WTC11 (cell line): ENCODE measurements around the gene LCLAT1. TPM values are rescaled to one million over a fixed set of nuclear protein-coding genes. Genes with fewer than 3 reads are reported as not detected.

ENCODE experiments used
- ATAC-seq: fragments of 200-7000 bp; cut with Tn5 transposase; 2 replicates; pipeline ENCODE4 v1.10.0; 2021; ENCODE audit warnings: mild to moderate bottlenecking, moderate library complexity
- CTCF ChIA-PET: fragments of 300-600 bp; sonication (Branson Sonifier 250); formaldehyde crosslinking; loops from one replicate; lab custom pipeline; 2021; ENCODE audit warnings: antibody characterized with exemption; lab: Charles Lee
- POLR2A ChIA-PET: fragments of 350-600 bp; sonication (Branson Sonifier 250); formaldehyde crosslinking; loops from one replicate; lab custom pipeline; 2021; ENCODE audit warnings: antibody characterized with exemption; lab: Charles Lee
- DNase-seq: peaks from one replicate; pipeline ENCODE4 v3.0.0; 2021; ENCODE audit warnings: low spot score
- H3K27ac Mint-ChIP-seq: 2 replicates; pipeline ENCODE4 v1.8.0; 2021; ENCODE audit warnings: mixed read lengths
- H3K27me3 Mint-ChIP-seq: 2 replicates; pipeline ENCODE4 v1.8.0; 2021; ENCODE audit warnings: low read depth, mild to moderate bottlenecking, moderate library complexity, mixed read lengths
- H3K36me3 Mint-ChIP-seq: 2 replicates; pipeline ENCODE4 v1.8.0; 2021; ENCODE audit warnings: mixed read lengths
- H3K4me1 Mint-ChIP-seq: 2 replicates; pipeline ENCODE4 v1.8.0; 2022; ENCODE audit warnings: mixed read lengths
- H3K4me3 Mint-ChIP-seq: 2 replicates; pipeline ENCODE4 v1.8.0; 2021; ENCODE audit warnings: mild to moderate bottlenecking, moderate library complexity, mixed read lengths
- H3K9me3 Mint-ChIP-seq: 2 replicates; pipeline ENCODE4 v1.8.0; 2021; ENCODE audit warnings: mixed read lengths
- AFF4 ChIP-seq: sonication (generic); formaldehyde crosslinking; IDR thresholded peaks from 2 replicates; pipeline ENCODE4 v1.8.1; 2023; ENCODE audit warnings: mild to moderate bottlenecking, missing genetic modification reagents, borderline replicate concordance
- CBFB ChIP-seq: sonication (generic); formaldehyde crosslinking; IDR thresholded peaks from 2 replicates; pipeline ENCODE4 v1.8.1; 2022; ENCODE audit warnings: mild to moderate bottlenecking, low read depth, missing genetic modification reagents
- CDX4 ChIP-seq: fragments of 250-450 bp; sonication (Bioruptor Pico); IDR thresholded peaks from 2 replicates; pipeline ENCODE4 v1.9.0; 2021; ENCODE audit warnings: moderate library complexity, mild to moderate bottlenecking, inconsistent platforms, borderline replicate concordance
- CREM ChIP-seq: sonication (generic); formaldehyde crosslinking; IDR thresholded peaks from 2 replicates; pipeline ENCODE4 v1.8.1; 2022; ENCODE audit warnings: mild to moderate bottlenecking, missing genetic modification reagents, moderate library complexity
- E2F4 ChIP-seq: sonication (generic); formaldehyde crosslinking; IDR thresholded peaks from 2 replicates; pipeline ENCODE4 v1.8.1; 2022; ENCODE audit warnings: low read depth, mild to moderate bottlenecking, moderate library complexity, missing genetic modification reagents, borderline replicate concordance
- EMX1 ChIP-seq: fragments of 250-450 bp; sonication (Bioruptor Pico); IDR thresholded peaks from 2 replicates; pipeline ENCODE4 v1.8.0; 2021; ENCODE audit warnings: mild to moderate bottlenecking
- ETV6 ChIP-seq: sonication (generic); formaldehyde crosslinking; IDR thresholded peaks from 2 replicates; pipeline ENCODE4 v1.8.1; 2022; ENCODE audit warnings: mild to moderate bottlenecking, missing genetic modification reagents
- HMGA2 ChIP-seq: fragments of 250-450 bp; sonication (Bioruptor Pico); IDR thresholded peaks from 2 replicates; pipeline ENCODE4 v1.4.0; 2021; ENCODE audit warnings: mild to moderate bottlenecking, moderate library complexity
- IRF2 ChIP-seq: sonication (generic); formaldehyde crosslinking; IDR thresholded peaks from 2 replicates; pipeline ENCODE4 v1.8.0; 2022; ENCODE audit warnings: low read depth, missing genetic modification reagents, borderline replicate concordance
- KAT7 ChIP-seq: sonication (generic); formaldehyde crosslinking; IDR thresholded peaks from 2 replicates; pipeline ENCODE4 v1.8.1; 2023; ENCODE audit warnings: missing genetic modification reagents, mild to moderate bottlenecking, borderline replicate concordance
- MLX ChIP-seq: sonication (generic); formaldehyde crosslinking; IDR thresholded peaks from 2 replicates; pipeline ENCODE4 v1.8.1; 2023; ENCODE audit warnings: mild to moderate bottlenecking, missing genetic modification reagents, moderate library complexity
- NR1H2 ChIP-seq: sonication (generic); formaldehyde crosslinking; IDR thresholded peaks from 2 replicates; pipeline ENCODE4 v1.9.0; 2021; ENCODE audit warnings: mild to moderate bottlenecking, moderate library complexity, missing genetic modification reagents
- TP53 ChIP-seq: sonication (generic); formaldehyde crosslinking; IDR thresholded peaks from 2 replicates; pipeline ENCODE4 v1.8.1; 2023; ENCODE audit warnings: mild to moderate bottlenecking, missing genetic modification reagents
- ZBTB21 ChIP-seq: sonication (generic); formaldehyde crosslinking; IDR thresholded peaks from 2 replicates; pipeline ENCODE4 v1.8.1; 2023; ENCODE audit warnings: mild to moderate bottlenecking, missing genetic modification reagents, borderline replicate concordance
- ZNF219 ChIP-seq: sonication (generic); formaldehyde crosslinking; IDR thresholded peaks from 2 replicates; pipeline ENCODE4 v1.8.0; 2023; ENCODE audit warnings: missing genetic modification reagents, mild to moderate bottlenecking, borderline replicate concordance
- ZNF232 ChIP-seq: sonication (generic); formaldehyde crosslinking; IDR thresholded peaks from 2 replicates; pipeline ENCODE4 v1.8.0; 2022; ENCODE audit warnings: mild to moderate bottlenecking, missing genetic modification reagents
- total RNA-seq: library from RNA; stranded (reverse); gene quantifications from 3 replicates; pipeline ENCODE4 v1.2.3, GENCODE V29; 2021
- TF ChIP-seq, protein P1 (sequence below): sonication (generic); formaldehyde crosslinking; conservative IDR thresholded peaks from 2 replicates; pipeline ENCODE4 v1.8.1; 2022; ENCODE audit warnings: mild to moderate bottlenecking, missing genetic modification reagents
- TF ChIP-seq, protein P2 (sequence below): sonication (generic); formaldehyde crosslinking; IDR thresholded peaks from 2 replicates; pipeline ENCODE4 v1.8.1; 2022; ENCODE audit warnings: missing genetic modification reagents, borderline replicate concordance
- TF ChIP-seq, protein P3 (sequence below): fragments of 250-450 bp; sonication (Bioruptor Pico); IDR thresholded peaks from 2 replicates; pipeline ENCODE4 v1.9.0; 2021; ENCODE audit warnings: mild to moderate bottlenecking, borderline replicate concordance
- TF ChIP-seq, protein P4 (sequence below): sonication (generic); formaldehyde crosslinking; IDR thresholded peaks from 2 replicates; pipeline ENCODE4 v1.8.1; 2022; ENCODE audit warnings: mild to moderate bottlenecking, moderate library complexity, missing genetic modification reagents

Gene LCLAT1
- total RNA-seq, 1 experiment from 2014 or later = 22.3 TPM

GRCh38 chr2:30645081-30645744 lies 198.2 kb downstream of the LCLAT1 start:
- peaks cover 9% of the 10 kb centered on the region for H3K36me3 Mint-ChIP-seq
- TF ChIP-seq CBFB (CRISPR knock-in tag) (no peak), CDX4 (CRISPR knock-in tag) (no peak), ZBTB21 (CRISPR knock-in tag) (no peak), TP53 (CRISPR knock-in tag) (no peak), ZNF219 (CRISPR knock-in tag) (no peak), KAT7 (CRISPR knock-in tag) (no peak), E2F4 (no peak), CREM (CRISPR knock-in tag) (no peak), HMGA2 (CRISPR knock-in tag) (no peak), MLX (CRISPR knock-in tag) (no peak), ETV6 (no peak), AFF4 (CRISPR knock-in tag) (no peak), NR1H2 (CRISPR knock-in tag) (no peak), EMX1 (CRISPR knock-in tag) (no peak), IRF2 (CRISPR knock-in tag) (no peak), ZNF232 (no peak)
- TF ChIP-seq, protein P1, sequence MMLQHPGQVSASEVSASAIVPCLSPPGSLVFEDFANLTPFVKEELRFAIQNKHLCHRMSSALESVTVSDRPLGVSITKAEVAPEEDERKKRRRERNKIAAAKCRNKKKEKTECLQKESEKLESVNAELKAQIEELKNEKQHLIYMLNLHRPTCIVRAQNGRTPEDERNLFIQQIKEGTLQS (CRISPR knock-in tag) = no peak
- TF ChIP-seq, protein P2, sequence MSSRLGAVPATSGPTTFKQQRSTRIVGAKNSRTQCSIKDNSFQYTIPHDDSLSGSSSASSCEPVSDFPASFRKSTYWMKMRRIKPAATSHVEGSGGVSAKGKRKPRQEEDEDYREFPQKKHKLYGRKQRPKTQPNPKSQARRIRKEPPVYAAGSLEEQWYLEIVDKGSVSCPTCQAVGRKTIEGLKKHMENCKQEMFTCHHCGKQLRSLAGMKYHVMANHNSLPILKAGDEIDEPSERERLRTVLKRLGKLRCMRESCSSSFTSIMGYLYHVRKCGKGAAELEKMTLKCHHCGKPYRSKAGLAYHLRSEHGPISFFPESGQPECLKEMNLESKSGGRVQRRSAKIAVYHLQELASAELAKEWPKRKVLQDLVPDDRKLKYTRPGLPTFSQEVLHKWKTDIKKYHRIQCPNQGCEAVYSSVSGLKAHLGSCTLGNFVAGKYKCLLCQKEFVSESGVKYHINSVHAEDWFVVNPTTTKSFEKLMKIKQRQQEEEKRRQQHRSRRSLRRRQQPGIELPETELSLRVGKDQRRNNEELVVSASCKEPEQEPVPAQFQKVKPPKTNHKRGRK (CRISPR knock-in tag) = no peak
- TF ChIP-seq, protein P3, sequence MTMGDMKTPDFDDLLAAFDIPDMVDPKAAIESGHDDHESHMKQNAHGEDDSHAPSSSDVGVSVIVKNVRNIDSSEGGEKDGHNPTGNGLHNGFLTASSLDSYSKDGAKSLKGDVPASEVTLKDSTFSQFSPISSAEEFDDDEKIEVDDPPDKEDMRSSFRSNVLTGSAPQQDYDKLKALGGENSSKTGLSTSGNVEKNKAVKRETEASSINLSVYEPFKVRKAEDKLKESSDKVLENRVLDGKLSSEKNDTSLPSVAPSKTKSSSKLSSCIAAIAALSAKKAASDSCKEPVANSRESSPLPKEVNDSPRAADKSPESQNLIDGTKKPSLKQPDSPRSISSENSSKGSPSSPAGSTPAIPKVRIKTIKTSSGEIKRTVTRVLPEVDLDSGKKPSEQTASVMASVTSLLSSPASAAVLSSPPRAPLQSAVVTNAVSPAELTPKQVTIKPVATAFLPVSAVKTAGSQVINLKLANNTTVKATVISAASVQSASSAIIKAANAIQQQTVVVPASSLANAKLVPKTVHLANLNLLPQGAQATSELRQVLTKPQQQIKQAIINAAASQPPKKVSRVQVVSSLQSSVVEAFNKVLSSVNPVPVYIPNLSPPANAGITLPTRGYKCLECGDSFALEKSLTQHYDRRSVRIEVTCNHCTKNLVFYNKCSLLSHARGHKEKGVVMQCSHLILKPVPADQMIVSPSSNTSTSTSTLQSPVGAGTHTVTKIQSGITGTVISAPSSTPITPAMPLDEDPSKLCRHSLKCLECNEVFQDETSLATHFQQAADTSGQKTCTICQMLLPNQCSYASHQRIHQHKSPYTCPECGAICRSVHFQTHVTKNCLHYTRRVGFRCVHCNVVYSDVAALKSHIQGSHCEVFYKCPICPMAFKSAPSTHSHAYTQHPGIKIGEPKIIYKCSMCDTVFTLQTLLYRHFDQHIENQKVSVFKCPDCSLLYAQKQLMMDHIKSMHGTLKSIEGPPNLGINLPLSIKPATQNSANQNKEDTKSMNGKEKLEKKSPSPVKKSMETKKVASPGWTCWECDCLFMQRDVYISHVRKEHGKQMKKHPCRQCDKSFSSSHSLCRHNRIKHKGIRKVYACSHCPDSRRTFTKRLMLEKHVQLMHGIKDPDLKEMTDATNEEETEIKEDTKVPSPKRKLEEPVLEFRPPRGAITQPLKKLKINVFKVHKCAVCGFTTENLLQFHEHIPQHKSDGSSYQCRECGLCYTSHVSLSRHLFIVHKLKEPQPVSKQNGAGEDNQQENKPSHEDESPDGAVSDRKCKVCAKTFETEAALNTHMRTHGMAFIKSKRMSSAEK (CRISPR knock-in tag) = no peak
- TF ChIP-seq, protein P4, sequence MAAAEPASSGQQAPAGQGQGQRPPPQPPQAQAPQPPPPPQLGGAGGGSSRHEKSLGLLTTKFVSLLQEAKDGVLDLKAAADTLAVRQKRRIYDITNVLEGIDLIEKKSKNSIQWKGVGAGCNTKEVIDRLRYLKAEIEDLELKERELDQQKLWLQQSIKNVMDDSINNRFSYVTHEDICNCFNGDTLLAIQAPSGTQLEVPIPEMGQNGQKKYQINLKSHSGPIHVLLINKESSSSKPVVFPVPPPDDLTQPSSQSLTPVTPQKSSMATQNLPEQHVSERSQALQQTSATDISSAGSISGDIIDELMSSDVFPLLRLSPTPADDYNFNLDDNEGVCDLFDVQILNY (CRISPR knock-in tag) = no peak
- H3K27ac Mint-ChIP-seq = no peak overlapping the region
- ATAC-seq (no peak), DNase-seq (no peak)
- H3K4me3 Mint-ChIP-seq = no peak overlapping the region
- H3K27me3 Mint-ChIP-seq = peaks cover 5% of the 10 kb centered on the region; the same call in 1 of the 2 replicates
- ChIA-PET CTCF (interaction anchor here (1.0 kb wide), 1 partner anchor 30 kb away, joined by 3 read pairs; no protein-coding TSS in a partner anchor), POLR2A (no interaction called here)
- no peaks in the 10 kb centered on the region for H3K9me3 Mint-ChIP-seq
- peaks cover 19% of the 10 kb centered on the region for H3K4me1 Mint-ChIP-seq
